GM19351 (cell line): ENCODE measurements around the gene GIMAP8.
"Not testable (repeated sequence)": the region's sequence is repeated elsewhere in the genome, so short reads cannot be mapped to it uniquely, and the experiment has no call there.

Experiments
- ATAC-seq: cut with Tn5 transposase; IDR thresholded peaks from one replicate; pipeline ENCODE4 v1.9.1; 2021; ENCODE audit warnings: mild to moderate bottlenecking, moderate library complexity; ENCODE audit not compliant: unreplicated experiment

GIMAP8 gene

DNA sequence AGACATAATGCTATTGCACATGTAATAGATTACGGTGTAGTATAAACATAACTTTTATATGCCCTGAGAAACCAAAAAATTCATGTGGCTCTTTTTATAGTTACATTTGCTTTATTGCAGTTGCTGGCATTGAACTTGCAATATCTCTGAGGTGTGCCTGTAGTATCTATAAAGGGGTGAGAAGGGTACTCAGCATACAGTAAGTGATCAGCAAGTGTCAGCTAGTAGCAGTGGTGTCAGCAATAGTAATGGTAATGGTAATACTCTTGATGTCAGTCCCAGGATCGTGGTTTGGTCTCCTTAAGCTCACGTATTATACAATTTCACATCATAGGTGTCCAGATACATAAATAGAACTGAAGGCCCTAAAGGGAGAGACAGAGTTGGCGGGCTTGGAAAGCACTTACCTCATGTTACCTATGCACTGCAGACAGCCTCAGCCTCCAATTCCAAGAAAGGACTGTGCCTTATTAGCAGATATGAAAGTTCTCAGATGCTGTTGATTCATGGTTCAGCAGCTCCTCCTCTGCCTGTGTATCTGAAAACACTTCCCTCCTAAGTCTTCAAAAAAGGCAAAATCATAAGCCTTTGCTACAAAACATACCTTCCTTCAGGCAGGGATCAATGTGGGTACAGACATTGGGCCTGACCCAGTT lies 57.6 kb downstream of the GIMAP8 start:
- no peak for ATAC-seq

DNA sequence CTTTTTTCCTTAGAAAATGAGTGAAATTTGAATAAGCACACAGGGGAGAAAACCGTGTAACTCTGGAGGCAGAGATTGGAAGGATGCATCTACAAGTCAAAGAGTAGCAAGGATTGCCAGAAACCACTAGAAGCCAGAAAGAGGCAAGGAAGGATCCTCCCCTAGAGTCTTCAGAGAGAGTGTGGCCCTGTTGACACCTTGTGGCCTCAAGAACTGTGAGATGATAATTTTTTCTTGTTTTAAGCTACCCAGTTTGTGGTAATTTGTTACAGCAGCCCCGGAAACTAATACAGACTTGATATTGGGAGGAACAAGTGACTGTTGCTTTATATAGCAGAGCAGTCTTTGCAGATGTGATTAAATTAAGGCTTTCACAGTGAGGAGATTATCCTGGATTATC lies 60.6 kb downstream of the GIMAP8 start:
- no peak for ATAC-seq

DNA sequence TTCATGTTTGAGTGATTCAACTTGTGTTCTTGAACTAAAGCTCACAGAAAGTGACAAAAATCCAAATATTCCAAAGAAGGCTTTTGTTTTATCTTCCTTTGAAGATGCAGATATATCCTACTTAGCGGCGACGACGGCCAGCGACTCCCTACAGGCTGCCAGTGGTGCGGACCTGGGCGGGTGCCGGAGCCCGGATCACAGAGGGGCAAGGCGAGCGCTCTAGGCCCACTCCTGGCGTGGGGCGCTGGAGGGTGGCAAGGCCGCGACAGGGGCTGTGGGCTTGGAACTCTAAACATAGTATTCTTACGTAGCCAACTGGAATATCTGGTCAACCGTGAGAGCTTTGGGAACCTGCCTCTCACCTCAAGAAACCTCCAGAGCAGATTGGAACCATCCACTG lies 63.3 kb downstream of the GIMAP8 start:
- ATAC-seq: no peak

DNA sequence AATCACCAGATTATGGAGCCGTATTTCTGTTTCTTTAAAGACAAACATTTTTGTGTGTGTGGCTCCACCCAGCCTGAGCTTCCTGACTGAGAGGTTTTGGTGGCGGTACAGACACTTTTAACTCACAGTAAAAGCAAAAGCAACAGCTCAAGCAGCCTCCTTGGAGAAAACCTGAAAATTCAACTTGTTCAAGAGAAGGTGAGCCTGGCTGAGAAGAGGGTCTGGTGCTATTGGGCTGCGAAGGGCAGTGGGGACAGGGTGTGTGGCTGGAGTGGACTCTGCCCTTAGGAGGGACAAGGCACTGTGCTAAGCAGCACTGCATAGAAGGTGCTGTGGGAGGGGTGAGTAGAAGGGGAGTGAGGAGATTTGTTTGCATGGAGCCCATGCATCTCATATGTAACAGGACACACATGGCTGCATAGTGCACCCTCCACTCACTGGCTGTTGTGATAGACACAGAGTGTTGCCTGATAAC lies 64.4 kb downstream of the GIMAP8 start, which contains the start of gene GIMAP7:
TSS of gene GIMAP7 (plus strand) at position 125 of the 475 bp plus-strand sequence. CDS start 5,103 bp downstream, outside the sequence.
- peak; percentile 71 for ATAC-seq

DNA sequence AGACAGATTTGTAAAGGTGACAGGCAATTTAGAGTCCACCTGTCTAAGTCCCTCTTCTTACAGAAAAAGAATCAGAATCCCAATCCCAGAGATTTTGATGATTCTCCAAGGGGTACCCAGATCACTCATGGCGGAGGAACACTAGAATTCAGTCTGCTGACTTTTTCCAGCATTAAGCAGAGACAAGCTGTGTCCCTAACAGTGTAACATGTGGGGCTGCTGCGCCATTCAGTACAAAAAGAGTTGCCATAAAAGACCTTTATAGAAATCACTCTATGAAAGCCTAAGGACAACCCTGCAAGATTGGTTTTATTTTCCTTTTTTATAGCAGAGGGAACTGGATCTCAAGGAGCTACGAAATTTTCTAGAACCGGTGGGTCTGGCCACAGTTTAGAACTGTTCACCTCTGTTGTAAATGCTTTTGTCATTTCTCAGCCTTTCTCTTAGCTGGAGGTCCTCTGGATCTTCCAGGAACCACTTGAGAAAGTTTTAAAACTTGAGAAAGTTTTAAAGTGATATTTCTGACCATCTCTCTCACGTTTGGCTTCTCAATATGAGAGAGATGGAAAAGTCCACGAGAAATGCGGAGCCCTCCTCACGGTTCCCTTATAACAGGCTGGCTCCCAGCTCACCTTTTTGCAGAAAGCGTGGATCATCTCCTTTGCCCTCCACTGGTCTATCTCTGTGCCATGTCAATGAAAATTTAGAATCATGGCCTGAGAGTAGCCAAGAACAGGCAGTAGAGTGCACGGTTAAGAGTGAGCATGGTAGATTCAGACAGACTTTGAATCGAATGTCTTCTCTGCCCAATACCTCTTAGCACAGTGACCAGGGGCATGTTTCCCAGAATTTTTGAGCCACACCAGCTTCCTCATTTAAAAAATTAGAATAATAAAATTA lies 65.1 kb downstream of the GIMAP8 start:
- ATAC-seq: peak; percentile 24

DNA sequence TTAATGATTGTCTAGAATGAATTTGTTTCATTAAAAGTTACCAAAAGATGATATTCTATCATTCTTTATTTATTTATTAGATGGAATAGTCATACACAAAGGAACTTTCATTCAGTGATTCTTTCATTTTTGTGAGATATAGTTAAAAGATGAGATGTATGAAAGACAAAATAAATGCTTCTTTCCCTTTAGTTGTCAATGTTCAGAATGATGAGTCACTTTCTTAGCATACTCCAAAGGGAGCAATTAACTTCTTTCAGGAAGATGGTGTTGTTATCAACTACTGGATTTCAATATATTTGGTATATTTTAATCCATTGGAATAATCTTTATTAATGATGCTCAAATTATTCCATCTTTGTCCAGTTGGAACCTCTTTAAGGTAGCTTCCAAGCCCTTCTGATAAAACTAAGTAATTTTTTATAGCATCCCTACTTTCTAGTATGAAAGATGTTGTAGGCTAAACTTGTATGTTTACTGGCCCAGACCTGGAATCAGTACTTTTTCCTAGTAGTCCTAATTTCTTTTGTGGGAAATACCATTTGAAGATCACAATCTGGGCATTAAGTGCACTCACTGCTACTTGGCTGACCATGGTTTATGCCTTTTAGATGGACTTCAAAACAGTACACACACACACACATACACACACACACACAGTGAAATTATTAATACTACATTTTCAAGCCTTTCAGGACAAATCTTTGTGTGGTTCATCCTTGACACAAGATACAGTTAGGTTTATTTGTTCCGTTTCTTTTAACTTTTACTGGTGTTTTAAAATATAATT lies 66.7 kb downstream of the GIMAP8 start:
- no peak for ATAC-seq

DNA sequence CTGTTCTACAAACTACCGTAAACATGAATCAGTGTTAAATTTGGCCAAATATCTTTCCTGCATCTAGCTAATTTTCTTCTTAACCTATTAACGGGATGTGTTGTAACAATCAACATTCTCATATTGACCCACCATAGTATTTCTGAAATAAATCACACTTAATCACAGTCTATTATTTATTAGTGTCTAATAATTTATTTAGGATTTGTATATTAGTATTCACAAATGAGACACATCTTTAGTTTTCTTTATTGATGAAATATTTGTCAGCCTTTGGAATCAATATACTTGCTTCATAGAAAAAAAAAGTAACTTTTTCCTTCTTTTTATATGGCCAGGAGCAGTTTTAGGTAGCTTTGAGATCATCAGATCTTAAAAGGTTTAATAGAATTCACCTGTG lies 68.9 kb downstream of the GIMAP8 start:
- ATAC-seq: no peak

DNA sequence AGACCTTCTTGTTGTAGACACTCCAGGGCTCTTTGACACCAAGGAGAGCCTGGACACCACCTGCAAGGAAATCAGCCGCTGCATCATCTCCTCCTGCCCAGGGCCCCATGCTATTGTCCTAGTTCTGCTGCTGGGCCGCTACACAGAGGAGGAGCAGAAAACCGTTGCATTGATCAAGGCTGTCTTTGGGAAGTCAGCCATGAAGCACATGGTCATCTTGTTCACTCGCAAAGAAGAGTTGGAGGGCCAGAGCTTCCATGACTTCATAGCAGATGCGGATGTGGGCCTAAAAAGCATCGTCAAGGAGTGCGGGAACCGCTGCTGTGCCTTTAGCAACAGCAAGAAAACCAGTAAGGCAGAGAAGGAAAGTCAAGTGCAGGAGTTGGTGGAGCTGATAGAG lies 69.7 kb downstream of the GIMAP8 start:
- no peak for ATAC-seq

DNA sequence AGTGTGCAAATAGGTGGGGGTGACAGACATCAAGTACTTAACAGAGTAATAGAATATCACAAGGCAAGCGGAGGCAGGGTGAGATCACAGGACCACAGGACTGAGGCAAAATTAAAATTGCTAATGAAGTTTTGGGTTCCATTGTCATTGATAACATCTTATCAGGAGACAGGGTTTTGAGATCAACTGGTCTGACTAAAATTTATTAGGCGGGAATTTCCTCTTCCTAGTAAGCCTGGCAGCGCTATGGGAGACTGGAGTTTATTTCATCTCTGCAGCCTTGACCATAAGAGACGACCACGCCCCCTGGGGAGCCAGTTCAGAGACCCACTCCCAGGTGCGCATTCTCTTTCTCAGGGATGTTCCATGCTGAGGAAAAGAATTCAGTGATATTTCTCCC lies 72.5 kb downstream of the GIMAP8 start:
- not testable (repeated sequence) for ATAC-seq

DNA sequence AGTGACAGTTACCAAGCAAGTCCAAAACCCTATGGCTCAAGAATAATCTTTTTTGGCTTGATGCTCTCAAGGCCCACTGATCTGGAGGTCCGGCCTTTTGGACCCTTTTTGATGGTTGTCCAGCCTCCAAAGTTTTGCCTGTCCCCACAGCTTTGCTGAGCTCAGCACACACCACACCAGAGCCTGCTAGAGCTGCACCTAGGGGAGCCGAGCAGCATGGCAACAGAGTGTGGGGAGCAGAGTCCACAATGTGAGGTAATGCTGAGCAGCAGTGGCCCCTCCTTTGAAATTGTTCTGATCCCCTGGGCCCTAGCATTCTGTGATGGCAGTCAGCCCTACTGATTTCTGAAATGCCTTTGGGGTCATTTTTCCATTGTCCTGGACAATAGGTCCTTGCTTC lies 73.6 kb downstream of the GIMAP8 start:
- no peak for ATAC-seq
